ENCODE results near the gene PPP2R3C.
"Not testable (repeated sequence)": the region's sequence is repeated elsewhere in the genome, so short reads cannot be mapped to it uniquely, and the experiment has no call there.

The PPP2R3C gene

GRCh38 chr14:35133542-35134328, 11.9 kb upstream of the PPP2R3C start:
- DNase-seq (ENCODE audit: low read depth, low spot score) = no peak
- H3K27ac ChIP-seq = no peak overlapping the region

- no peak overlapping the region for H3K27ac ChIP-seq
- DNase-seq (ENCODE audit: low read depth, low spot score) = no peak
Measured at GRCh38 chr14:35124127-35124526, 2.3 kb upstream of the PPP2R3C start.

- no peak for DNase-seq (ENCODE audit: low read depth, low spot score)
- H3K27ac ChIP-seq = peak overlapping the region; percentile 97
Measured at GRCh38 chr14:35123388-35123703, 1.6 kb upstream of the PPP2R3C start.

GRCh38 chr14:35122696-35123387, 1.1 kb upstream of the PPP2R3C start:
- DNase-seq (ENCODE audit: low read depth, low spot score) = no peak
- H3K27ac ChIP-seq = peak overlapping the region; percentile 97

- H3K27ac ChIP-seq = peak overlapping the region; percentile 97
- no peak for DNase-seq (ENCODE audit: low read depth, low spot score)
Measured at GRCh38 chr14:35121026-35121886, 534 bp downstream of the PPP2R3C start.

- no peak for DNase-seq (ENCODE audit: low read depth, low spot score)
- H3K27ac ChIP-seq = no peak overlapping the region
Measured at GRCh38 chr14:35117112-35117511, 4.7 kb downstream of the PPP2R3C start.

GRCh38 chr14:35116242-35116641, 5.5 kb downstream of the PPP2R3C start:
- no peak for DNase-seq (ENCODE audit: low read depth, low spot score)
- H3K27ac ChIP-seq = no peak overlapping the region

- no peak for DNase-seq (ENCODE audit: low read depth, low spot score)
- H3K27ac ChIP-seq = no peak overlapping the region
Measured at GRCh38 chr14:35114036-35114435, 7.8 kb downstream of the PPP2R3C start.

- DNase-seq (ENCODE audit: low read depth, low spot score) = no peak
- H3K27ac ChIP-seq = no peak overlapping the region
Measured at GRCh38 chr14:35113308-35113950, 8.4 kb downstream of the PPP2R3C start.

GRCh38 chr14:35112641-35113040, 9.1 kb downstream of the PPP2R3C start:
- no peak overlapping the region for H3K27ac ChIP-seq
- DNase-seq (ENCODE audit: low read depth, low spot score) = no peak

- no peak overlapping the region for H3K27ac ChIP-seq
- DNase-seq (ENCODE audit: low read depth, low spot score) = no peak
Measured at GRCh38 chr14:35107866-35108265, 13.9 kb downstream of the PPP2R3C start.

GRCh38 chr14:35094645-35095044, 27.1 kb downstream of the PPP2R3C start:
- DNase-seq (ENCODE audit: low read depth, low spot score); H3K27ac ChIP-seq: not testable (repeated sequence)

GRCh38 chr14:35088514-35088913, 33.3 kb downstream of the PPP2R3C start:
- H3K27ac ChIP-seq = no peak overlapping the region
- no peak for DNase-seq (ENCODE audit: low read depth, low spot score)

- no peak for DNase-seq (ENCODE audit: low read depth, low spot score)
- H3K27ac ChIP-seq = no peak overlapping the region
Measured at GRCh38 chr14:35085441-35085840, 36.3 kb downstream of the PPP2R3C start.

- H3K27ac ChIP-seq = no peak overlapping the region
- no peak for DNase-seq (ENCODE audit: low read depth, low spot score)
Measured at GRCh38 chr14:35083530-35084150, 38.1 kb downstream of the PPP2R3C start.

- no peak for DNase-seq (ENCODE audit: low read depth, low spot score)
- no peak overlapping the region for H3K27ac ChIP-seq
Measured at GRCh38 chr14:35079742-35080141, 42.0 kb downstream of the PPP2R3C start.

GRCh38 chr14:35078082-35078481, 43.7 kb downstream of the PPP2R3C start:
- H3K27ac ChIP-seq = no peak overlapping the region
- no peak for DNase-seq (ENCODE audit: low read depth, low spot score)

- H3K27ac ChIP-seq = no peak overlapping the region
- no peak for DNase-seq (ENCODE audit: low read depth, low spot score)
Measured at GRCh38 chr14:35073486-35073885, 48.3 kb downstream of the PPP2R3C start.

- no peak overlapping the region for H3K27ac ChIP-seq
Measured at GRCh38 chr14:35072226-35072625, 49.6 kb downstream of the PPP2R3C start.

More at GRCh38 chr14:35072226-35072625, 49.6 kb downstream of the PPP2R3C start:
- no peak for DNase-seq (ENCODE audit: low read depth, low spot score)
